ENCODE results near the gene LRCH2. TPM values are rescaled to one million over a fixed set of nuclear protein-coding genes. Genes with fewer than 3 reads are reported as not detected.

LRCH2 gene
- total RNA-seq = under 1 TPM; 0.44 to 0.71 (median 0.47) TPM

GRCh38 chrX:115233497-115234455 is at the start of gene LRCH2:
LRCH2 (minus strand) TSS chrX:115234096; CDS start chrX:115234041, 55 bp downstream.
- no peak for ATAC-seq
- Histone ChIP-seq H3K9me3 (no peaks in the 10 kb centered on the region), H3K4me1 (no peaks in the 10 kb centered on the region), H3K27ac (peak within 1 kb of the TSS; percentile 37 to 60 (median 42)), H3K36me3 (no peaks in the 10 kb centered on the region), H3K27me3 (peaks cover 0 to 30% (median 26%) of the 10 kb centered on the region in 3 donors), H3K4me3 (peak within 1 kb of the TSS; percentile 43 to 55 (median 46))
- no peak for DNase-seq
- TF ChIP-seq CTCF (IDR thresholded peaks at IDR 0.05 in 4 of 5, conservative IDR thresholded peaks at IDR 0.05 in 1 of 5) (no peak), POLR2A (IDR thresholded peaks at IDR 0.05) (no peak)
- in situ Hi-C loops (cut with MboI; ENCODE audit: low sequenced_read_pairs in 4 of 4) (loop anchor here in 1 of 4 donors (25.0 kb wide), 1 partner anchor 104 kb away; no protein-coding TSS in a partner anchor), intact Hi-C loops (cut with DNase I; ENCODE audit: low total_unique reads) (no loop called here)

- H3K9me3 ChIP-seq = no peaks in the 10 kb centered on the region
- in situ Hi-C loops (cut with MboI; ENCODE audit: low sequenced_read_pairs in 4 of 4) = no loop called here
Observed at GRCh38 chrX:115269051-115269683, 35.3 kb upstream of the LRCH2 start.

GRCh38 chrX:115268421-115268820 is 34.5 kb upstream of the LRCH2 start:
- Histone ChIP-seq H3K9me3 (no peaks in the 10 kb centered on the region), H3K27ac (no peak overlapping the region), H3K4me1 (no peaks in the 10 kb centered on the region), H3K36me3 (no peaks in the 10 kb centered on the region), H3K4me3 (no peak overlapping the region), H3K27me3 (peaks cover 0 to 7% (median 0%) of the 10 kb centered on the region in 3 donors)
- in situ Hi-C loops (cut with MboI; ENCODE audit: low sequenced_read_pairs in 4 of 4) = no loop called here
- no peak for DNase-seq
- no peak for ATAC-seq
- intact Hi-C loops (cut with DNase I; ENCODE audit: low total_unique reads) = no loop called here
- peak in 1 of 5 experiments; percentile 15 for TF ChIP-seq CTCF (IDR thresholded peaks at IDR 0.05 in 4 of 5, conservative IDR thresholded peaks at IDR 0.05 in 1 of 5)
- no peak for TF ChIP-seq POLR2A (IDR thresholded peaks at IDR 0.05)

More at GRCh38 chrX:115269051-115269683, 35.3 kb upstream of the LRCH2 start:
- Histone ChIP-seq H3K36me3 (no peaks in the 10 kb centered on the region), H3K27me3 (peaks cover 0 to 12% (median 0%) of the 10 kb centered on the region in 3 donors), H3K27ac (no peak overlapping the region), H3K4me1 (no peaks in the 10 kb centered on the region), H3K4me3 (no peak overlapping the region)
- ATAC-seq (no peak), DNase-seq (no peak)
- intact Hi-C loops (cut with DNase I; ENCODE audit: low total_unique reads) = no loop called here
- TF ChIP-seq POLR2A (IDR thresholded peaks at IDR 0.05) (no peak), CTCF (IDR thresholded peaks at IDR 0.05 in 4 of 5, conservative IDR thresholded peaks at IDR 0.05 in 1 of 5) (no peak)

GRCh38 chrX:115266300-115266699 is 32.4 kb upstream of the LRCH2 start:
- in situ Hi-C loops (cut with MboI; ENCODE audit: low sequenced_read_pairs in 4 of 4) = no loop called here
- Histone ChIP-seq H3K27ac (no peak overlapping the region), H3K27me3 (peaks cover 0 to 6% (median 0%) of the 10 kb centered on the region in 3 donors), H3K36me3 (no peaks in the 10 kb centered on the region), H3K4me3 (no peak overlapping the region), H3K4me1 (no peaks in the 10 kb centered on the region), H3K9me3 (no peaks in the 10 kb centered on the region)
- intact Hi-C loops (cut with DNase I; ENCODE audit: low total_unique reads) = no loop called here
- DNase-seq (no peak), ATAC-seq (no peak)
- TF ChIP-seq CTCF (IDR thresholded peaks at IDR 0.05 in 4 of 5, conservative IDR thresholded peaks at IDR 0.05 in 1 of 5) (no peak), POLR2A (IDR thresholded peaks at IDR 0.05) (no peak)
